Right atrium auricular region (tissue), 2 donors: ENCODE data around the gene FBLN5. TPM values are rescaled to one million over a fixed set of nuclear protein-coding genes. Genes with fewer than 3 reads are reported as not detected.

Experiments used
- DNase-seq: peaks from one replicate; pipeline ENCODE4 v3.0.0-alpha.2; 2019; ENCODE audit warnings: low spot score
- H3K27ac ChIP-seq, 2 donors: fragments of 200-600 bp; sonication (generic); 1 replicate in 1 of 2; 2 replicates in 1 of 2; pipeline ENCODE4 v1.5.1; 2016 to 2019
- H3K27me3 ChIP-seq, 2 donors: fragments of 200-600 bp; sonication (generic); one replicate each; pipeline versions ENCODE4 v1.5.1 to v1.6.0; 2017 to 2019
- H3K36me3 ChIP-seq: fragments of 200-600 bp; sonication (generic); one replicate; pipeline ENCODE4 v1.5.1; 2016
- H3K4me1 ChIP-seq, 2 donors: fragments of 200-600 bp; sonication (generic); one replicate each; pipeline versions ENCODE4 v1.5.1 to v1.6.0; 2017 to 2019
- H3K4me3 ChIP-seq, 2 donors: fragments of 200-600 bp; sonication (generic); 1 replicate in 1 of 2; 2 replicates in 1 of 2; pipeline ENCODE4 v1.5.1; 2017 to 2019; ENCODE audit warnings: mild to moderate bottlenecking in 1 of 2, moderate library complexity in 1 of 2
- H3K9me3 ChIP-seq, 2 donors: fragments of 200-600 bp; sonication (generic); one replicate each; pipeline ENCODE4 v1.5.1; 2019
- CTCF ChIP-seq, 2 donors: fragments of 200-600 bp; sonication (generic); IDR thresholded peaks; one replicate each; pipeline ENCODE4 v1.5.1; 2019; ENCODE audit warnings: antibody characterized with exemption in 2 of 2
- total RNA-seq, 2 donors: library from RNA; depleted of rRNA; stranded (reverse); fragments of >200 nt; gene quantifications; one replicate each; pipeline ENCODE4 v1.1.0, GENCODE V29; 2016

FBLN5 gene
- total RNA-seq, 2 donors from 2014 or later, result 125 to 132 TPM

GRCh38 chr14:91870890-91871289 lies 76.6 kb downstream of the FBLN5 start:
- DNase-seq, result no peak
- Histone ChIP-seq H3K36me3 (peaks cover 31% of the 10 kb centered on the region), H3K27ac (no peak overlapping the region), H3K27me3 (no peaks in the 10 kb centered on the region), H3K4me1 (peaks cover 0 to 15% of the 10 kb centered on the region in 2 donors), H3K9me3 (peaks cover 0 to 4% of the 10 kb centered on the region in 2 donors), H3K4me3 (no peak overlapping the region)
- no peak for TF ChIP-seq CTCF (IDR thresholded peaks at IDR 0.05)

GRCh38 chr14:91870001-91870400 lies 77.5 kb downstream of the FBLN5 start:
- TF ChIP-seq CTCF (IDR thresholded peaks at IDR 0.05), result no peak
- Histone ChIP-seq H3K36me3 (peaks cover 30% of the 10 kb centered on the region), H3K9me3 (peaks cover 0 to 4% of the 10 kb centered on the region in 2 donors), H3K27me3 (no peaks in the 10 kb centered on the region), H3K4me1 (peaks cover 0 to 15% of the 10 kb centered on the region in 2 donors), H3K27ac (no peak overlapping the region), H3K4me3 (no peak overlapping the region)
- no peak for DNase-seq

- peaks cover 30% of the 10 kb centered on the region for H3K36me3 ChIP-seq
- no peak overlapping the region for H3K4me3 ChIP-seq
- TF ChIP-seq CTCF (IDR thresholded peaks at IDR 0.05), result no peak
- peaks cover 0 to 4% of the 10 kb centered on the region in 2 donors for H3K9me3 ChIP-seq
- H3K27me3 ChIP-seq, result no peaks in the 10 kb centered on the region
- no peak overlapping the region for H3K27ac ChIP-seq
- no peak for DNase-seq
- H3K4me1 ChIP-seq, result peaks cover 0 to 15% of the 10 kb centered on the region in 2 donors
Measured at GRCh38 chr14:91869556-91869955, 77.9 kb downstream of the FBLN5 start.

GRCh38 chr14:91867316-91867988 lies 80.0 kb downstream of the FBLN5 start, which contains the start of gene TC2N:
Gene TC2N, minus strand, starts transcription at chr14:91867536. Its CDS starts 53,767 bp downstream, at chr14:91813769.
- TF ChIP-seq CTCF (IDR thresholded peaks at IDR 0.05), result no peak
- DNase-seq, result no peak
- Histone ChIP-seq H3K9me3 (peaks cover 0 to 4% of the 10 kb centered on the region in 2 donors), H3K36me3 (peaks cover 30% of the 10 kb centered on the region), H3K27ac (no peak within 1 kb of the TSS), H3K27me3 (no peaks in the 10 kb centered on the region), H3K4me3 (no peak within 1 kb of the TSS), H3K4me1 (peaks cover 0 to 8% of the 10 kb centered on the region in 2 donors)

GRCh38 chr14:91866511-91867295 lies 80.8 kb downstream of the FBLN5 start:
- Histone ChIP-seq H3K36me3 (peaks cover 30% of the 10 kb centered on the region), H3K9me3 (peaks cover 0 to 4% of the 10 kb centered on the region in 2 donors), H3K4me3 (no peak overlapping the region), H3K4me1 (peaks cover 0 to under 1% of the 10 kb centered on the region in 2 donors), H3K27me3 (no peaks in the 10 kb centered on the region), H3K27ac (no peak overlapping the region)
- no peak for DNase-seq
- no peak for TF ChIP-seq CTCF (IDR thresholded peaks at IDR 0.05)
